HG03469 (cell line): ENCODE measurements around the gene PAQR6.

Source experiments
- ATAC-seq: cut with Tn5 transposase; IDR thresholded peaks from one replicate; pipeline ENCODE4 v1.9.1; 2021; ENCODE audit warnings: mild to moderate bottlenecking, moderate library complexity, moderate number of reproducible peaks; ENCODE audit not compliant: unreplicated experiment

The PAQR6 gene

GRCh38 chr1:156263288-156263655 lies 15.4 kb upstream of the PAQR6 start:
- ATAC-seq, result no peak

GRCh38 chr1:156262461-156263287 lies 14.8 kb upstream of the PAQR6 start:
- no peak for ATAC-seq

- ATAC-seq, result no peak
Measured at GRCh38 chr1:156260896-156261295, 13.0 kb upstream of the PAQR6 start.

GRCh38 chr1:156259805-156260204 lies 11.9 kb upstream of the PAQR6 start:
- no peak for ATAC-seq

GRCh38 chr1:156258859-156259258 lies 11.0 kb upstream of the PAQR6 start:
- no peak for ATAC-seq

GRCh38 chr1:156257711-156258110 lies 9.9 kb upstream of the PAQR6 start:
- ATAC-seq, result no peak

- ATAC-seq, result no peak
Measured at GRCh38 chr1:156253634-156254033, 5.8 kb upstream of the PAQR6 start.

- ATAC-seq, result no peak
Measured at GRCh38 chr1:156251527-156251926, 3.7 kb upstream of the PAQR6 start.

GRCh38 chr1:156249593-156249992 lies 1.7 kb upstream of the PAQR6 start:
- ATAC-seq, result no peak

- ATAC-seq, result no peak
Measured at GRCh38 chr1:156248323-156248683, 447 bp upstream of the PAQR6 start.

GRCh38 chr1:156246781-156247459 lies 936 bp downstream of the PAQR6 start:
- no peak for ATAC-seq

GRCh38 chr1:156246241-156246780 lies 1.5 kb downstream of the PAQR6 start:
- ATAC-seq, result no peak

- ATAC-seq, result no peak
Measured at GRCh38 chr1:156245451-156246232, 2.2 kb downstream of the PAQR6 start.

- no peak for ATAC-seq
Measured at GRCh38 chr1:156244712-156245111, 3.1 kb downstream of the PAQR6 start.

GRCh38 chr1:156244126-156244525 lies 3.7 kb downstream of the PAQR6 start:
- ATAC-seq, result no peak

- ATAC-seq, result no peak
Measured at GRCh38 chr1:156242738-156243137, 5.1 kb downstream of the PAQR6 start.

GRCh38 chr1:156241926-156242325 lies 5.9 kb downstream of the PAQR6 start, which contains the start of gene BGLAP:
BGLAP (plus strand) TSS chr1:156242184; CDS start chr1:156242232, 48 bp downstream.
- no peak for ATAC-seq

- ATAC-seq, result no peak
Measured at GRCh38 chr1:156241311-156241811, 6.5 kb downstream of the PAQR6 start.

GRCh38 chr1:156238248-156238647 lies 9.6 kb downstream of the PAQR6 start:
- ATAC-seq, result no peak

- ATAC-seq, result no peak
Measured at GRCh38 chr1:156236164-156236563, 11.7 kb downstream of the PAQR6 start.
